NCI-H460 (cell line): ENCODE data around the gene SLC8A2. TPM values are rescaled to one million over a fixed set of nuclear protein-coding genes. Genes with fewer than 3 reads are reported as not detected.
"Not testable (repeated sequence)": the region's sequence is repeated elsewhere in the genome, so short reads cannot be mapped to it uniquely, and the experiment has no call there.

Experiments
- DNase-seq: peaks from one replicate; pipeline ENCODE4 v3.0.0-alpha.2; 2016; ENCODE audit warnings: low read depth; ENCODE audit errors: extremely low read depth
- total RNA-seq: library from RNA; depleted of rRNA; stranded (reverse); fragments of >200 nt; shearing (Covaris generic); gene quantifications from 2 replicates; pipeline ENCODE4 v1.2.3, GENCODE V29; 2014; rRNA removed

SLC8A2 gene
- total RNA-seq, 1 experiment from 2014 or later, result not detected

DNA sequence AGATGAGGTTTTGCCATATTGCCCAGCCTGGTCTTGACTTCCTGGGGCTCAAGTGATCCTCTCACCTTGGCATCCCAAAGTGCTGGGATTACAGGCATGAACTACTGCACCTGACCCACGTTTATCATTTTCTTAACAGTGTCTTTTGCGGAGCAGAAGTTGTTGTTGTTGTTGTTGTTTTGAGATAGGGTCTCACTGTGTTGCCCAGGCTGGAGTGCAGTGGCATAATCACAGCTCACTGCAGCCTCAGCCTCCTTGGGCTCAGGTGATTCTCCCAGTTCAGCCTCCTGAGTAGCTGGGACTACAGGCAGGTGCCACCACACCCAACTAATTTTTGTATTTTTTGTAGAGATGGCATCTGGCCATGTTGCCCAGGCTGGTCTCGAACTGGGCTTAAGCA, 84.1 kb downstream of the SLC8A2 start:
- DNase-seq, result not testable (repeated sequence)

DNA sequence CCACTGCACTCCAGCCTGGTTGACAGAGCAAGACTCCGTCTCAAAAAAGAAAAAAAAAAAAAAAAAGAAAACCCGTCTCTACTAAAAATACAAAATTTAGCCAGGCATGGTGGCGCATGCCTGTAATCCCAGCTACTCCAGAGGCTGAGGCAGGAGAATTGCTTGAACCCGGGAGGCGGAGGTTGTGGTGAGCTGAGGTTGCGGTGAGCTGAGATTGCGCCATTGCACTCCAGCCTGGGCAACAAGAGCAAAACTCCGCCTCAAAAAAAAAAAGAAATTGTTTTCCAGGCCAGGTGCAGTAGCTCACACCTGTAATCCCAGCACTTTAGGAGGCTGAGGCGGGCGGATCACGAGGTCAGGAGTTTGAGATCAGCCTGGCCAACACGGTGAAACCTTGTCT, 85.1 kb downstream of the SLC8A2 start:
- DNase-seq, result not testable (repeated sequence)

- DNase-seq, result not testable (repeated sequence)
These were observed 87.2 kb downstream of the SLC8A2 start for GRCh38 chr19:47384533-47384932.

GRCh38 chr19:47383890-47384289, 87.8 kb downstream of the SLC8A2 start:
- not testable (repeated sequence) for DNase-seq

- DNase-seq, result no peak
These were observed 89.9 kb downstream of the SLC8A2 start for GRCh38 chr19:47381653-47382279.

DNA sequence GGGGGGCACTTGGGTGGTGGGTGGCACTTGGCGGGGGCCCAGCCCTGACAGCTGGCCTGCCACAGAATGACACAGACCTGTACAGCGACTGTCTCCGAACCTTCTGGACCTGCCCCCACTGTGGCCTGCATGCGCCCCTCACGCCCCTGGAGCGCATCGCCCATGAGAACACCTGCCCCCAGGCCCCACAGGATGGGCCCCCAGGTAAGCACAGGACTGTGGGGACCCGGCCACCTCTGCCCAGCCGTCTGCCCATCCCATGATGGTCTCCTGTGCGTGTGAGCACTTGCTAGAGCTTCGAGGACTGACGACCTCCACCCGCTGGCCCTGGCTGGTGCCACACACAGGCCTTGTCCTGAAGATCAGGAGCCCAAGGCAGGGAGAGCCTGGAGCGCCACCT, 90.6 kb downstream of the SLC8A2 start:
- no peak for DNase-seq

DNA sequence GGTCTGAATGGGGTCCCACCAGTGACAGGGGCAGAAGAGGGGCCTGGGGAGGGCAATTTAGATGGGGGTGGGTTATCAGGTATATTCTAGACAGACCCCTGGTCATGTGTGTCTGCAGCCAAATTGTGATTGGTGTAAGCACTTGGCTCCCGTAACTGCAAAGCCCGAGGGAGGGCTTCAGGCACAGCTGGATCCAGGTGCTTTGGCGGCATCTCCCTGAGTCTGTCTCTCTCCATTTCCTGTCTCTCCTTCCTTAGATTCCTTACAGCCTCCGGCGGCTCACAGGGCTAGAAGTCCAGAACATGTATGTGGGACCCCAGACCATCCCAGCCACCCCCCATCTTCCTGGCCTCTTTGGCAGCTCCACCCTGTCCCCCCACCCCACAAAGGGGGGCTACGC, 91.1 kb downstream of the SLC8A2 start:
- no peak for DNase-seq

DNA sequence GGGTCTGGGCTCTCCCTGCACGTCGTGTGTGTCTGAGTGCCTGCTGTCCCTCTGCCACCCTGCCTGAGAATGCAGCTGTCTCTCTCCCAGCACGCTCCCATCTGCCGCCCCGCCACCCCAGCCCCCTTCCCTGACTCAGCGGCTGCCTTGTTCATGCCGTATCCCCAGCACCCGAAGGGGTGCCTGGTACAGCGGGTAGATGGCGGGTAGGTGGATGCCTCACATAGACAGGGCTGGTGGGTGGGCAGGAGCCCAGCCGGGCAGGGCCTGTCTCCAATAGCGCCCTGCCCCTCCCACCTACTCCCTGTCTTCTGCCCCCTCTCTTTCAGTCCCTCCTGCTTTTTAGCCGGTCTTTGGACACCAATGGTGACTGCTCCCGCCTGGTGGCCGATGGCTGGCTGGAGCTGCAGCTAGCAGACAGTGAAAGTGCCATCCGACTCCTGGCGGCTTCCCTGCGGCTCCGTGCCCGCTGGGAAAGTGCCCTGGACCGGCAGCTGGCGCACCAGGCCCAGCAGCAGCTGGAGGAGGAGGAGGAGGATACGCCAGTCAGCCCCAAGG, 92.2 kb downstream of the SLC8A2 start:
- DNase-seq, result no peak

- no peak for DNase-seq
These were observed 93.4 kb downstream of the SLC8A2 start for GRCh38 chr19:47378246-47378645.

Other genes with a start within 250 kb of the SLC8A2 start
- gene BBC3, start 240.7 kb downstream of the SLC8A2 start, total RNA-seq, result 6.9 and 9.5 TPM in 2 replicates
- gene CCDC9, start 215.4 kb downstream of the SLC8A2 start, total RNA-seq, result 6.0 and 6.1 TPM in 2 replicates
- 1.7 TPM in 2 replicates for gene INAFM1, start 197.0 kb downstream of the SLC8A2 start, total RNA-seq
- gene C5AR1, start 162.0 kb downstream of the SLC8A2 start, total RNA-seq, result 7.1 and 8.0 TPM in 2 replicates
- 0.03 TPM in 1 of 2 replicates, not detected in the other for gene C5AR2, start 139.7 kb downstream of the SLC8A2 start, total RNA-seq
- gene DHX34, start 122.6 kb downstream of the SLC8A2 start, total RNA-seq, result 17.6 and 18.0 TPM in 2 replicates
- 5.3 and 7.0 TPM in 2 replicates for gene MEIS3, start 52.4 kb downstream of the SLC8A2 start, total RNA-seq
- 4.0 and 4.1 TPM in 2 replicates for gene KPTN, start 12.3 kb upstream of the SLC8A2 start, total RNA-seq
- 25.4 and 28.0 TPM in 2 replicates for gene NAPA, start 43.2 kb upstream of the SLC8A2 start, total RNA-seq
- not detected in 2 replicates for gene ZNF541, start 101.3 kb upstream of the SLC8A2 start, total RNA-seq
- 0.40 and 0.72 TPM in 2 replicates for gene BICRA, start 137.2 kb upstream of the SLC8A2 start, total RNA-seq
- gene EHD2, start 241.5 kb upstream of the SLC8A2 start, total RNA-seq, result 0.87 and 1.0 TPM in 2 replicates